HG03064 (cell line): ENCODE results near the gene RBM26.

Experiments
- ATAC-seq: cut with Tn5 transposase; IDR thresholded peaks from one replicate; pipeline ENCODE4 v1.9.1; 2021; ENCODE audit warnings: low read depth; ENCODE audit not compliant: unreplicated experiment

The RBM26 gene

GRCh38 chr13:79405831-79406596, at the start of gene RBM26:
Gene RBM26 (minus strand): TSS chr13:79406255. CDS start chr13:79405774, 481 bp downstream.
- ATAC-seq, result peak; percentile 82

DNA sequence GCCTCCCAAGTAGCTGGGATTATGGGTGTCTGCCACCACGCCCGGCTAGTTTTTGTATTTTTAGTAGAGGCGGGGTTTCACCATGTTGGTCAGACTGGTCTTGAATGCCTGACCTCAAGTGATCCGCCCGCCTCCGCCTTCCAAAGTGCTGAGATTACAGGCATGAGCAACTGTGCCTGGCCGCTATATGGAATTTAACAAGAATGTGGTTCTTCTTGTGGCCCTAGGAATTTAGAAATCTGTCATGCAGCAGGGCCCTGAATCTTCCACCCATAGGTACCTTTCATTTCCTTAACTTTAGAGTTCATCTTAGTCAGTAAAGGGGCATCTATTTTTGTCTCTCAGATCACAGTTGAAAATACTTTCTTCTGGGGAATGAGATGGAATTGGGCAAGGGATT, 49.3 kb upstream of the RBM26 start:
- no peak for ATAC-seq

GRCh38 chr13:79452239-79452913, 46.3 kb upstream of the RBM26 start:
- no peak for ATAC-seq

- peak; percentile 97 for ATAC-seq
Measured at GRCh38 chr13:79451500-79451962, 45.5 kb upstream of the RBM26 start.

DNA sequence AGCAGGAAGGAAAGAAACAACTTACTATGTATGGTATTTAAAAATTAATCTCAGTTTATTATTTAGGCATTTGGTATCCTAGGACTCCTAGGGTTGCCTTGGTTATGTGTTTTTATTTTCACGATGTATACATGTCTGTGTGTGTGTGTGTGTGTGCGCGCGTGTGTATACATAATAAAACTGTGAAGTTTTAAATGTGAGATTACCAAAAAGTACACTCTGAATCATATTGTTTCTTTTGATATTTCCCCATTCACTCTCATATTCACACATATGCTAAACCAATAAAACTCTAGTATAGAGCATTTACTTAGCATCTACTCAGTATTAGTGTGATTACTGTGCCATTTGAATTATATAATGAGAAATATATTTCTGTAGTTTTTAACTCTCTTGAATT, 44.1 kb upstream of the RBM26 start:
- no peak for ATAC-seq

DNA sequence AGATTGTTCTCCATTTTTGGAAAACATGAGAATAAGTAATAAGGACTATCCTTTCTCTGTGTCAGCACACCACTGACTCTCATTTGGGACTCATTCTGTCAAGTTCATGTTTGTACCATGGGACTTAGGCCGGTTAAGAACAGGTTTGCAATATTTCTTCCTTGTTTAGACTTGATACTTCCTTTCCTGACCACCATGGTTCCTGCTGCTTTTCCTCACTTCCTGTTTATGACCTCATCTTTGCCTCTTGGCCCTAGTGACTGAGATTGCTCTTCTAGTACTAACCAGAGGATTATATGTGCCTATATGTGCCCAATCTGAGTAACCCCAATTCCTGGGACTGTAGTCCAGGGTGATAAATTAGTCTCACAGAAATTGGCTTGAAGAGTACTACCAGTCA, 42.4 kb upstream of the RBM26 start:
- ATAC-seq, result no peak

DNA sequence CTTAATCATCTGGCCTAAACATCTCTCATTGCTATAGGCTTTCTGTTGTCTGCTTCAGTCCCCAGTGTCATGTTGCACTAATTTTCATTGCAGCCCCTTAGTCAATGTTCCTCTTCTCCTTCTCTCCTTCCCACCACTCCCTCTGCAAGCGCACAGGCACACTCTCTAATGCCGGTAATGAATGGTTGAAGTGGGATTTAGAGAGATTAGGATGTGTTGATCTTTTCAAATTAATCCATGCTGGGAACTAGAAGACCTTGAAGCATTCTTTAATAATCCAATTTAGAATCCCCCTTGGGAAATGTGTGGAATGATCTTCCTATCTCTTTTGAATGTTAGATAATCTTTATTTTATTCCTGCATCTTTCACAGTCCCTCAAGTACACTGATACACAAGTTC, 41.7 kb upstream of the RBM26 start:
- ATAC-seq, result no peak

- ATAC-seq, result no peak
Measured at GRCh38 chr13:79447141-79447540, 41.1 kb upstream of the RBM26 start.

DNA sequence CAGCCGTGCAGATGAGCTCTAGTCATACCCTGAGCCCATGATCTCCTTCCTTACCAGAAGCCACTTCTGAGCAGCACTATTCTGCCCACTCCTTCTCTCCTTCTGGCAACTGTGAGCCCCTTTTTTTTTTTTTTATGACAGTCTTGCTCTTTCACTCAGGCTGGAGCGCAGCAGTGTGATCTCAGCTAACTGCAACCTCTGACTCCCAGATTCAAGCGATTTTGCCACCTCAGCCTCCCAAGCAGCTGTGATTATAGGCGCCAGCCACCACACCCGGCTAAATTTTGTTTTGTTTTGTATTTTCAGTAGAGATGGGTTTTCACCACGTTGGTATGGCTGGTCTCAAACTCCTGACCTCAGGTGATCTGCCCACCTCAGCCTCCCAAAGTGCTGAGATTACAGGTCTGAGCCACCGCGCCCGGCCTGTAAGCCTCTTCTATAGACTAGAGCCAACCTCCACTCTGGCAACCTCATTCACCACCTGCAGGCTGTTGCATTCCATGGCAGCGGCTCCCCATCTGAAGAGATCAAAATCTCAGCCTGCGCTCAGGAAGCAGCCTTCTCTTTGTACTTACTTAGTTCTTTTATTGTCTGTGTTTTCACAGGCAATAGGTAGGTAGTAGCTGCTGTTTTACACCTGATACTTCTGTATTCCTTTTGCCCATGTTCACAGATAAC, 40.1 kb upstream of the RBM26 start:
- no peak for ATAC-seq

- ATAC-seq, result no peak
Measured at GRCh38 chr13:79442706-79443105, 36.7 kb upstream of the RBM26 start.

DNA sequence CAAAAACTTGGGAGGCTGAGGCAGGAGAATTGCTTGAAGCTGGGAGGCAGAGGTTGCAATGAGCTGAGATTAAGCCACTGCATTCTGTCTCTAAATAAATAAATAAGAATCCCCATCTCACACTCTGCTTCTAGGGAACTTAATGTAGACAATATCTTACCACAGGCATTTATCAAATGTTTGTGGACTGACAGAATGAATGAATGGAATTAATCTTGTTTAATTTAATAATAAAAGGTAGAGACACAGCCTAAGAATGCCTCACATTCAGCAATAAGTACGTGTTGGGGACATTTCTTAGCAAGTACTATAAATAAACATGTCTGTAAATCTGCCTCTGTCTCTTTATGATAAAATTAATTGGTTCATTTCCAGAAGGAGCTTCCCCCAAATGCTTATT, 36.2 kb upstream of the RBM26 start:
- no peak for ATAC-seq

- no peak for ATAC-seq
Measured at GRCh38 chr13:79440958-79441528, 35.0 kb upstream of the RBM26 start.

- ATAC-seq, result no peak
Measured at GRCh38 chr13:79439275-79439674, 33.2 kb upstream of the RBM26 start.

DNA sequence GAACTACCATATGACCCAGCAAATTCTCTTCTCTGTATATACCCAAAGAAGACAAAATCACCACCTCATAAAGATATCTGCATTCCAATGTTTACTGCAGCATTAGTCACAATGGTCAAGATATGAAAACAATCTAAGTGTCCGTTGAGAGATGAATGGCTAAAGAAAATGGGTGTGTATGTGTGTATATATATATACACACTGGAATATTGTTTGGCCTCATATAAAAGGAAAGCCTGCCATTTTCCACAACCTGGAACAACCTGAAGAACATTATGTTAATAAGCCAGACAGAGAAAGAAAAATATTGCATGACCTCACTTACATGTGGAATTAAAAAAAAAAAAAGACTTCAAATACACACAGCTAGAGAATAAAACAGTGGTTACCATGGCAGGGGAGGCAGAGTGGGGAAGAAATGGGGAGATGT, 29.5 kb upstream of the RBM26 start:
- ATAC-seq, result no peak

- ATAC-seq, result no peak
Measured at GRCh38 chr13:79434556-79434955, 28.5 kb upstream of the RBM26 start.

- ATAC-seq, result no peak
Measured at GRCh38 chr13:79432992-79433391, 26.9 kb upstream of the RBM26 start.

- ATAC-seq, result no peak
Measured at GRCh38 chr13:79432086-79432485, 26.0 kb upstream of the RBM26 start.

- ATAC-seq, result no peak
Measured at GRCh38 chr13:79429309-79429708, 23.3 kb upstream of the RBM26 start.

DNA sequence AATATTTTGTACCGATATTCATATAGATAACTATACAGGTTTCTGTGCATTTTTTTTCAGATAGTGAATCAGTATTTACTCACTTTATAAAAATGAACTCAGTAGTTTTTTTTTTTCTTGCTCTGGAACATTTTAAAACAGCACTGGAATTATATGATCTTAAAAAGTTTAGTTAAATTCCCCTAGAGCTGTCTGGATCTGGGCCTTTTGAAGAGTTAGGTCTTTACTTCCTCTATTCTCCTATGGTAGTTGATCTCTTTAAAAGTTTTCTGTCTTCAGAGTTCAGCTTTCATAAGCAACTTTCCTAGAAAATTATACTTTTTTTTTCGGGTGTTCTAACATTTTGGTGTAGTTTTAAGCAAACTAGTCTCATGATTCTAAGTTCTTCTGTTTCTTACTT, 21.8 kb upstream of the RBM26 start:
- ATAC-seq, result no peak

DNA sequence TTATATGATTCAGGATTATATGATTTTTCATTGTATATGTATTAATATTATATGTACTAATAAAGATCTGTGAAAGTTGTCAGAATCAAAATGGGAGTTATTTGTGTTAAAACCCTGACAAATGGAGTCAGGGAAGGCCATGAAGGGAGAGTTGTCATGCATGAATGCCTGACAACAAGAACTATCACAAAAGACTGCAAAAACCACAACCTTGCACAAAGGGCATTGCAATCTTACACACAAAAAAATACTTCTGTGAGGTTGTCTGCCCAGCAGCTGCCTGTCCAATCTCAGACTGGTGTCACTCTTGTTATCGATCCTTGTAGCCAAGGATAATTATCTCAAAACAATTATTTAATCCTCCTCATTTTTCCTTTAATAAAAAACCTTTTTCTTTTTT, 21.2 kb upstream of the RBM26 start:
- ATAC-seq, result no peak
